Measurements from ENCODE around the gene TIMM23. TPM values are rescaled to one million over a fixed set of nuclear protein-coding genes. Genes with fewer than 3 reads are reported as not detected.

TIMM23 gene
- total and polyA plus RNA-seq, 10 of the 15 experiments (the other 5 are each of a cell fraction or from before 2014, with no cell fraction given): 90.0 to 228 (median 120) TPM

DNA sequence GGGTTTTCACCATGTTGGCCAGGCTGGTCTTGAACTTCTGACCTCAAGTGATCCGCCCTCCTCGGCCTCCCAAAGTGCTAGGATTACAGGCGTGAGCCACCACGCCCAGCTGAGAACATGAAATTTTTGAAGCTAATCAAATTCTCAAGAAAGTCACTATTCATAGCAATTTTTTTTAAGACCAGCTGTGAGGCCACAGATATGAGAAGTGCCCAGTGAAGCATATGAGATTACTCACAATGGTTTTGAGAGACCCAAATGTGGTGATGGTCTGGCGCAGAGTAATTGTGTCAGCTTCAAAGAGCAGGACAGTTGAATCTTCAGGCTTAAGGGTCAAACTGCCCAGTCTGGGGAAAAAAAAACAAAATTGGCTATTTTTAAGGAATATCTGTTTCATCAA lies 41.9 kb downstream of the TIMM23 start:
- Histone ChIP-seq H3K9me3 (replicated peaks; ENCODE audit: control insufficient read depth, insufficient read depth, low read length) (no peaks in the 10 kb centered on the region), H3K27ac (ENCODE audit: control insufficient read depth, insufficient read depth) (no peak overlapping the region), H3K4me2 (ENCODE audit: control insufficient read depth, insufficient read depth) (no peak overlapping the region), H3K27me3 (replicated peaks in 1 of 2; ENCODE audit: control insufficient read depth in 2 of 2, insufficient read depth in 2 of 2, low read length in 1 of 2) (no peaks in the 10 kb centered on the region), H3K4me1 (ENCODE audit: control insufficient read depth, insufficient read depth, low read length) (no peaks in the 10 kb centered on the region), H4K20me1 (ENCODE audit: control insufficient read depth, insufficient read depth) (no peaks in the 10 kb centered on the region), H3K79me2 (ENCODE audit: control insufficient read depth, insufficient read depth, low read length) (peaks cover 29% of the 10 kb centered on the region), H3K36me3 (ENCODE audit: control insufficient read depth in 2 of 2, insufficient read depth in 2 of 2, low read length in 1 of 2) (peaks cover 10 to 43% of the 10 kb centered on the region in 2 experiments), H2AFZ (ENCODE audit: control insufficient read depth, low read depth, low read length) (no peak overlapping the region), H3K4me3 (no peak overlapping the region), H3K9ac (ENCODE audit: control insufficient read depth, insufficient read depth, low read length) (no peak overlapping the region)
- intact Hi-C loops (cut with micrococcal nuclease; ENCODE audit: unreplicated experiment): no loop called here
- 86% methylated on average over 5 of the region's 5 CpGs for WGBS (ENCODE audit: insufficient coverage, insufficient replicate concordance, low lambda C conversion rate, missing lambda C conversion rate)
- DNase-seq (ENCODE audit: low read depth, low spot score): no peak
- ATAC-seq: no peak; the same call in 2 of the 3 replicates
- in situ Hi-C loops (cut with MboI): no loop called here
- ChIA-PET RAD21 (ENCODE audit: unreplicated experiment) (interaction anchor here (0.6 kb wide), 1 partner anchor 17 kb away, joined by 3 read pairs; no protein-coding TSS in a partner anchor), CTCF (interaction anchor here (1.0 to 1.8 kb wide), 2 partner anchors 10 to 13 kb away, joined by 3 to 4 read pairs; no protein-coding TSS in a partner anchor), SMC1A (ENCODE audit: uncharacterized antibody, unreplicated experiment) (interaction anchor here (2.2 kb wide), 1 partner anchor 13 kb away, joined by 7 read pairs; no protein-coding TSS in a partner anchor), POLR2A (no interaction called here)
- no peak for FAIRE-seq
- no peak for TF ChIP-seq CREB1 (IDR thresholded peaks at IDR 0.05; ENCODE audit: low read depth)
- TF ChIP-seq IKZF1 (conservative IDR thresholded peaks at IDR 0.05): no peak
- TF ChIP-seq SIN3A (IDR thresholded peaks at IDR 0.05; ENCODE audit: low read depth, low read length): no peak
- TF ChIP-seq, protein P1, sequence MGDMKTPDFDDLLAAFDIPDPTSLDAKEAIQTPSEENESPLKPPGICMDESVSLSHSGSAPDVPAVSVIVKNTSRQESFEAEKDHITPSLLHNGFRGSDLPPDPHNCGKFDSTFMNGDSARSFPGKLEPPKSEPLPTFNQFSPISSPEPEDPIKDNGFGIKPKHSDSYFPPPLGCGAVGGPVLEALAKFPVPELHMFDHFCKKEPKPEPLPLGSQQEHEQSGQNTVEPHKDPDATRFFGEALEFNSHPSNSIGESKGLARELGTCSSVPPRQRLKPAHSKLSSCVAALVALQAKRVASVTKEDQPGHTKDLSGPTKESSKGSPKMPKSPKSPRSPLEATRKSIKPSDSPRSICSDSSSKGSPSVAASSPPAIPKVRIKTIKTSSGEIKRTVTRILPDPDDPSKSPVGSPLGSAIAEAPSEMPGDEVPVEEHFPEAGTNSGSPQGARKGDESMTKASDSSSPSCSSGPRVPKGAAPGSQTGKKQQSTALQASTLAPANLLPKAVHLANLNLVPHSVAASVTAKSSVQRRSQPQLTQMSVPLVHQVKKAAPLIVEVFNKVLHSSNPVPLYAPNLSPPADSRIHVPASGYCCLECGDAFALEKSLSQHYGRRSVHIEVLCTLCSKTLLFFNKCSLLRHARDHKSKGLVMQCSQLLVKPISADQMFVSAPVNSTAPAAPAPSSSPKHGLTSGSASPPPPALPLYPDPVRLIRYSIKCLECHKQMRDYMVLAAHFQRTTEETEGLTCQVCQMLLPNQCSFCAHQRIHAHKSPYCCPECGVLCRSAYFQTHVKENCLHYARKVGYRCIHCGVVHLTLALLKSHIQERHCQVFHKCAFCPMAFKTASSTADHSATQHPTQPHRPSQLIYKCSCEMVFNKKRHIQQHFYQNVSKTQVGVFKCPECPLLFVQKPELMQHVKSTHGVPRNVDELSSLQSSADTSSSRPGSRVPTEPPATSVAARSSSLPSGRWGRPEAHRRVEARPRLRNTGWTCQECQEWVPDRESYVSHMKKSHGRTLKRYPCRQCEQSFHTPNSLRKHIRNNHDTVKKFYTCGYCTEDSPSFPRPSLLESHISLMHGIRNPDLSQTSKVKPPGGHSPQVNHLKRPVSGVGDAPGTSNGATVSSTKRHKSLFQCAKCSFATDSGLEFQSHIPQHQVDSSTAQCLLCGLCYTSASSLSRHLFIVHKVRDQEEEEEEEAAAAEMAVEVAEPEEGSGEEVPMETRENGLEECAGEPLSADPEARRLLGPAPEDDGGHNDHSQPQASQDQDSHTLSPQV (IDR thresholded peaks at IDR 0.05): no peak
- no peak for TF ChIP-seq ZNF274 (IDR thresholded peaks at IDR 0.05; ENCODE audit: insufficient read depth, insufficient read length)
- no peak for TF ChIP-seq NFIC (IDR thresholded peaks at IDR 0.05; ENCODE audit: low read depth, low read length)
- BruUV-seq (replicated peaks): no TSS peak
